Hematopoietic multipotent progenitor cell treated with erythropoietin and hydrocortisone succinate and interleukin-3 and kit ligand, for 8 days (in vitro differentiated cells): ENCODE measurements around the gene SLC15A5.
A peak's percentile ranks its signal among the peaks of the same experiment; 100 is the strongest.

Source experiments
- DNase-seq: peaks from one replicate; pipeline ENCODE4 v3.0.0-alpha.2; 2015

SLC15A5 gene

GRCh38 chr12:16168078-16168477 is 109.4 kb downstream of the SLC15A5 start:
- DNase-seq = no peak

GRCh38 chr12:16166563-16167470 is 110.7 kb downstream of the SLC15A5 start:
- no peak for DNase-seq

- peak; percentile 43 for DNase-seq
Observed at GRCh38 chr12:16165506-16165905, 112.0 kb downstream of the SLC15A5 start.

GRCh38 chr12:16163901-16164300 is 113.6 kb downstream of the SLC15A5 start:
- DNase-seq = no peak

GRCh38 chr12:16163146-16163545 is 114.3 kb downstream of the SLC15A5 start:
- DNase-seq = no peak

- no peak for DNase-seq
Observed at GRCh38 chr12:16159571-16159970, 117.9 kb downstream of the SLC15A5 start.

GRCh38 chr12:16158050-16158449 is 119.4 kb downstream of the SLC15A5 start:
- DNase-seq = no peak

GRCh38 chr12:16155938-16156337 is 121.5 kb downstream of the SLC15A5 start:
- DNase-seq = no peak

GRCh38 chr12:16154990-16155389 is 122.5 kb downstream of the SLC15A5 start:
- DNase-seq = peak; percentile 3

- DNase-seq = no peak
Observed at GRCh38 chr12:16152885-16153673, 124.4 kb downstream of the SLC15A5 start.

GRCh38 chr12:16150276-16150675 is 127.2 kb downstream of the SLC15A5 start:
- DNase-seq = no peak

GRCh38 chr12:16148938-16149337 is 128.5 kb downstream of the SLC15A5 start:
- peak; percentile 14 for DNase-seq
